Glomerular endothelial cell (primary cell): Measurements from ENCODE around the gene ZNF334. TPM values are rescaled to one million over a fixed set of nuclear protein-coding genes. Genes with fewer than 3 reads are reported as not detected.

Experiments used
- DNase-seq: peaks from one replicate; pipeline ENCODE4 v3.0.0-alpha.2; 2011; ENCODE audit warnings: low read depth, low spot score; ENCODE audit errors: extremely low read depth
- total RNA-seq: library from RNA; depleted of rRNA; stranded (reverse); fragments of >200 nt; gene quantifications from 2 replicates; pipeline ENCODE4 v1.2.3, GENCODE V29; 2015

The ZNF334 gene
- 0.73 and 1.1 TPM in 2 replicates for total RNA-seq

DNA sequence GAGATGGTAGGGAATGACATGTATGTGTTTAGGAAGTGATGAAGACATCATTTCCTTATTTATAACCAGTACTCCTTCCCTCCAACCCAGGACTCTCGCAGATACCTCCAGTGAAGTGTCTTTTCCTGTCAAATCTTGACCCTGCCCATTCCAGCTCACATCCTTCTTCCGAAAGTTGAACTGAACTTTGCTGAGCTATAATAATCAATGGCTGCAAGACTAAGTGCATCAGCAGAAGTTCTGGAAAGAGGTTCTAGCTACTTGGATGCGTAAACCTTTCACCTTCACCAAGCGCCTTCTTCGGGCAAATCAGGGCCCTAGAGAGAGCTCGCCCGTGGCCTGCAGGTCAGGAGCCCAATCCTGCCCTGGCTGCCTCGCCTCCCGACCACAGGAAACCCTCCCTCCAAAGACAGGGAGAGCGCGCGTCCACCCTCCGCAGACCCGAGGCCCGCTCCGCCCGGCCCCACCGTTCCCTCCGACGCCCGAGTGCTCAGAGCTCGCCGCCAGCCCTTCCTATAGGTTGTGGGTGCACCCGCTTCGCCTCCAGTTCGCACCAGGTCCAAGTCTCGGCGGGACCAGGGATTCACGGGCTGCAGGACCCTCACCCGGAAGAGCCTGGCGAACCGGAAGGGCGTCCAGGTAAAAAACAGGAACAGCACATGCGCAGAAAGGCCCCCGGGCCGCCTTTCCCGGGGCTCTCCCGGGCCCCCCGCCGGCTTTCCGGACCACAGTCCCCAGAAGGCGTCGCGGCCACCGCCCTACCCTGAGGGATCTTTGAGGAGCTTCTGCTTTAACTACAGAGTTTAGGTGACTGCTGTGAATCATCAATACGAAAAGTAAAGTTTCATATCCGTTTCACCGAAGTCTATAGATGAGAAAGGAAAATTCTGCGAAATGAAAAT, at the start of gene ZNF334:
ZNF334 (minus strand) TSS at position 617 of the 902 bp plus-strand sequence. CDS start 1,457 bp downstream, outside the sequence.
- no peak for DNase-seq

- DNase-seq = no peak
Measured at GRCh38 chr20:46562373-46563169, 49.2 kb upstream of the ZNF334 start.

GRCh38 chr20:46562009-46562372, 48.6 kb upstream of the ZNF334 start:
- no peak for DNase-seq

GRCh38 chr20:46559685-46560440, 46.5 kb upstream of the ZNF334 start:
- no peak for DNase-seq

- no peak for DNase-seq
Measured at GRCh38 chr20:46559001-46559400, 45.6 kb upstream of the ZNF334 start.

DNA sequence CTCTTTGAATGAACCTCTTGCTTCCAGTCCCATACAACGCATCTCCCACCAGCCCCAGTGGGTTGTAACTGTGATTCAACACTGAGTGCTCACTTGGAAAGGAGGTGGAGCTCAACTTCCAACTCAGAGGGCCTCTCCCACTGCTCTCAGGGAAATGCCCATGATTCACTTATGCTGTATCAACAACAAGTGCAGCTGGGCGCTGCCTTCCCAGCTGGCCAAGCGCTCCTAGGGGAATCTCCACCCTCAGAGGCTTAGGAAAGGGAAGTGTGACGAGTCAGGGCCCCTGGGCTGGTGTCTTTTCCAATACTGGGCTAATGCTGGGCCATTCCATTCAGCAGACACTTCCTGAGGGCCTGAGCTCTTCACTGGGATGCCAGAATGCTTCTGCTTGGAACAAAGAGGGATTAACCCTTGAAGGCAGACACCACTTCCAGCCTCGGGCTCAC, 45.2 kb upstream of the ZNF334 start:
- DNase-seq = peak; percentile 22

DNA sequence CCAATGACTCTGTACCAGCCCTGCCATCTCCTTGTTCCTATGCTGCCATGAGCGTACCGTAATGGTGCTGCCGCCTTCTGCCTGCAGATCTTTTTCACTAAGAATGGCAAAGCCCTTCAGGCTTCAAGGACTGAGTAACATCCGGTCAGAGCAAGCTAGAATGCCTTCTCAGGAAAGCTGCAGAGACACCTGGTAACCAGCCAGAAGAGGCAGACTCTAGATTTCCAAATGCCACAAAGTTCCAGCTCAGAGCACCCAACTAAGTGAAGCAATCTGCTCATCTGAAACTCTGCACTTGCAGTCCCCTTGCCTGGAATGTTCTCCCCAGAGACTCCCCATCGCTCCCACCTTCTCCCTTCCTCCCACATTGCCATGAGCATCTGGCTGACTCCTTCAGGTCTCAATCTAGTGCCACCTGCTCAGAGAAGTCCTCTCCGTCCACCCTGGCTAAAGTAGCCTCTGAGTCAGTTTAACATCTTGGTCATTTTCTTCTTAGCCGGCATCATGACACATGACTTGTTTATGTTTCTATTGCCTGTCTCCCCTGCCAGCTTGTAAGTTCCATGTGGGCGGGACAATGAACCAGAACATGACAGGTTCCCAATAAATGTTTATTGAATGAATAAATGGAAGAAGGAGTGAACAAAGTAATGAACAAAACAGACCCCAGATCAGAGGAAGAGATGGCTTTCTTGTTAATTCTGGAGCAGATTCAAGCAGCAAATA, 44.0 kb upstream of the ZNF334 start:
- DNase-seq = no peak

GRCh38 chr20:46555370-46555956, 42.1 kb upstream of the ZNF334 start:
- DNase-seq = no peak

GRCh38 chr20:46554828-46555227, 41.5 kb upstream of the ZNF334 start:
- no peak for DNase-seq

GRCh38 chr20:46553926-46554325, 40.6 kb upstream of the ZNF334 start:
- no peak for DNase-seq

GRCh38 chr20:46552460-46553420, 39.4 kb upstream of the ZNF334 start:
- DNase-seq = no peak

DNA sequence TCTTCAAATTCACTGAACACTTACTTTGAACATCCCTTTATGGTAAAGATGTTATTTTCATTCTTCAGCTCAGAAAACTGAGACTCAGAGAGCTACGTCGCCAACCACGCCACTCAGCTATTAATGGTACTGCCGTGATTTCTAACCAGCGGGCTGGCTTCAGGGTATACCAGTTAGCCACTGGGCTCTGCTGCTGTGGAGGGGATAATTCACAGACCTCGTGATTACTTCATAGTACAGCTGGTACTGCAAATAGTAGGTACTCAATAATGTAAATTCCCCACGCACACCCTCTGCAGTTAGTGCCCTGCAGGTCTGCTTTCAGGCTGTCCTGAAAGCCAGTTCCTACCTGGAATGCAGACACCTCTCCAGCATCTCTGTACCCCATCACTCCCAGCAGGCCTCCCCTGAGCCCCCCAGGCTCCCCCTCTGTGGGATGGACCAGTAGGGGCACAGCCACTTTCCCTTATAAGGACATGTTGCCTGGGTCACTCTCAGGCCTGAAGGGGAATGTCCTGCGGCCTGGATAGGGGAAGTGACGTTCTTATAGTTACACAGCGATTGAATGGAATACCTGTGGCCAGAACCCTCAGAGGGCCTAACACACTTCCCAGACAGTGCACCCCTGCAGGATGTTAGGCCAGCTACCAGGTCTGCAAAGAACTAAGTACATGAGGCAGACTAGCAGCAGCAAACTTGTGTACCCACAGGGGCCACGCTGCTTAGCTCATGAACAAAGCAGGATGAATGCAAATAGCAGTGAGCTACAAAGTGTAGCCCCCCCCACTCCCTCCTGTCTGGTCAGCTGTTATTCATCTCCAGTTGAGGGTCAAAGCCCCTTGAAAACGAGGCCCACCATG, 38.4 kb upstream of the ZNF334 start:
- no peak for DNase-seq

DNA sequence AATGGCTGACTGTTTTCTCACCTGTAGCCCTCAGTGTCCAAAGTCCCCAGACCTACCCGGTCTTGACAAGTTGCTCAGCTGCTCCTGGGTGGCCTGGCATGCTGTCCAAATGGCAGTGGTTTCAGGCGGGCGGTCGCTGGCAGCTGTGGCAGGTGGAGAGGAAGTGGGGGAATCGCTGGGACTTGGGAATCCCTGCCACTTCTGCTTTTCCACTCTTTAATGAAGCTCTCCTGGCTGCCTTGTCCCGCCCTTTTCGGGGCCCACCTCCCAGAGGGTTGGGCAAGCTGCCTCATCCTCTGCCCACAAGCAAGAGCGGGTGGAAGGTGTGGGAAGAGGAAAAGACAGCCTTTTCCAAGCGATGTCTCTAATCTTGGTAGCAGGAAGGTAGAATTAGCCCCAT, 37.1 kb upstream of the ZNF334 start, which contains the start of gene OCSTAMP:
OCSTAMP (minus strand) TSS at position 194 of the 400 bp plus-strand sequence; CDS start at position 100, 94 bp downstream.
- no peak for DNase-seq

- DNase-seq = no peak
Measured at GRCh38 chr20:46549188-46549972, 36.0 kb upstream of the ZNF334 start.

GRCh38 chr20:46548688-46549087, 35.3 kb upstream of the ZNF334 start:
- DNase-seq = no peak

DNA sequence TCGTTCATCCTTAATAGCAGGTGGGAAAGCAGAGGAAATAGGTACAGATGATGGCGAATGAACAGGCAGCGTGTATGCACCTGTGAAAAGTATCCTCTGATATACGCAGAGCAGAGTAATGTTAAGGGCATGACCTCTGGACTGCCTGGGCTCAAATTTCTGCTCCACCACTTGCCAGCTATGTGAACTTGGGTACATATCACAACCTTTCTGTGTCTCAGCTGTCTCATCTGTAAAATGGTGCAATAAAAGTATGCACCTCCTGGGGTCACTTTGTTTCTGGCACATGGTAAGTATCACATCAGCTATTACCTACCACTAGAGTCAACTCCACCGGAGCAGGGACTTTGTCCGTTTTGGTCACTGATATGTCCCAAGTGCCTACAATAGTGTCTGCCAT, 34.6 kb upstream of the ZNF334 start:
- DNase-seq = no peak

DNA sequence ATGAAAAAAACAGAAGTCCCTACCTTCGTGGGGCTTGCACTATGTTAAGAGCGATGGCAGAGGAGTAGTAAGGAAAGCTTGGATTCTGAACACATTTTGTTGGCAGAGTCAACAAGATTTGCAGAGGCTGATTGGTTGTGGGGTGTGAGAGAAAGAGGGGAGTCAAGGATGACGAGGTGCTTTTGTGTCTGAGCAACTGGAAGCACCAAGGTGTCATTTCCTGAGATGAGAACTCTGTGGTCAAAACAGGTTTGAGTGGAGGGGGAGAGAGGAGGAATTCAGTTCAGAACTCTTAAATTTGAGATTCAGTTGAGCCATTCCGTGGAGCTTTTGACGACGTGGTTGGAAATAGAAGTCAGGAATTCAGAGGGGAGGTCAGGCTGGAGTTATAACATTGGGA, 33.6 kb upstream of the ZNF334 start:
- no peak for DNase-seq
